Natural killer cell (primary cell): ENCODE data around the gene NTHL1. TPM values are rescaled to one million over a fixed set of nuclear protein-coding genes. Genes with fewer than 3 reads are reported as not detected.
"Not testable (repeated sequence)": the region's sequence is repeated elsewhere in the genome, so short reads cannot be mapped to it uniquely, and the experiment has no call there.

Experiments
- ATAC-seq, 3 donors: fragments of 150-1000 bp in 2 of 3; fragments of 200-7000 bp in 1 of 3; cut with Tn5 transposase; 1 replicate in 1 of 3; 2 replicates in 2 of 3; pipeline ENCODE4 v1.10.0; 2021; ENCODE audit warnings: mild to moderate bottlenecking in 2 of 3, moderate library complexity in 2 of 3
- DNase-seq, 2 donors: peaks; one replicate each; pipeline versions ENCODE4 v3.0.0 to v3.0.0-alpha.2; 2013 to 2021; ENCODE audit warnings: mixed read lengths in 1 of 2
- H3K27ac ChIP-seq: one replicate; pipeline ENCODE4 v1.5.1; 2013; ENCODE audit warnings: mild to moderate bottlenecking, low read length
- H3K27me3 ChIP-seq: one replicate; pipeline ENCODE4 v1.6.1; 2013; ENCODE audit warnings: low read length; ENCODE audit not compliant: control insufficient read depth, insufficient read depth
- H3K36me3 ChIP-seq: one replicate; pipeline ENCODE4 v1.6.1; 2013; ENCODE audit warnings: low read length; ENCODE audit not compliant: control insufficient read depth, insufficient read depth
- H3K4me1 ChIP-seq: one replicate; pipeline ENCODE4 v1.6.1; 2013; ENCODE audit warnings: low read length; ENCODE audit not compliant: control insufficient read depth, insufficient read depth
- H3K4me3 ChIP-seq: one replicate; pipeline ENCODE4 v1.5.1; 2013; ENCODE audit warnings: low read length
- H3K9me3 ChIP-seq: one replicate; pipeline ENCODE4 v1.6.1; 2013; ENCODE audit warnings: low read length; ENCODE audit not compliant: control insufficient read depth, insufficient read depth
- H3K27ac Mint-ChIP-seq, 2 donors: one replicate each; pipeline ENCODE4 v1.8.0; 2022; ENCODE audit warnings: mild to moderate bottlenecking in 2 of 2, mixed read lengths in 2 of 2, moderate library complexity in 1 of 2
- H3K27me3 Mint-ChIP-seq, 2 donors: one replicate each; pipeline ENCODE4 v1.8.0; 2022; ENCODE audit warnings: low read depth in 2 of 2, mixed read lengths in 2 of 2
- H3K36me3 Mint-ChIP-seq: one replicate; pipeline ENCODE4 v1.8.0; 2022; ENCODE audit warnings: mixed read lengths
- H3K4me1 Mint-ChIP-seq, 2 donors: one replicate each; pipeline ENCODE4 v1.8.0; 2022; ENCODE audit warnings: mixed read lengths in 2 of 2
- H3K4me3 Mint-ChIP-seq: one replicate; pipeline ENCODE4 v1.8.0; 2022; ENCODE audit warnings: mild to moderate bottlenecking, moderate library complexity, mixed read lengths
- H3K9me3 Mint-ChIP-seq, 2 donors: one replicate each; pipeline ENCODE4 v1.8.0; 2022; ENCODE audit warnings: mixed read lengths in 2 of 2
- WGBS: methylation state at CpG from one replicate; pipeline ENCODE4 v1.1.7; 2013; ENCODE audit warnings: missing lambda C conversion rate; ENCODE audit not compliant: insufficient coverage; 5-methylcytosine and 5-hydroxymethylcytosine counted together
- intact Hi-C: fragments of 100-400 bp; cut with micrococcal nuclease; formaldehyde crosslinking; loops from one replicate; pipeline ENCODE4 v1.14.2; 2022
- total RNA-seq, 4 donors: library from RNA; stranded (reverse); fragments of 120-200 nt in 1 of 4; gene quantifications; one replicate each; pipeline versions ENCODE4 v1.2.3 to v1.2.4, GENCODE V29; 2013 to 2022
- TF ChIP-seq, protein P1 (sequence below): fragments of 200-600 bp; IDR thresholded peaks from one replicate; pipeline ENCODE4 v1.8.0; 2022; ENCODE audit warnings: antibody characterized with exemption

NTHL1 gene
- total RNA-seq, 3 donors from 2014 or later (not counting 1 experiment from before 2014, with no cell fraction given): 8.7 to 12.9 (median 9.7) TPM

DNA sequence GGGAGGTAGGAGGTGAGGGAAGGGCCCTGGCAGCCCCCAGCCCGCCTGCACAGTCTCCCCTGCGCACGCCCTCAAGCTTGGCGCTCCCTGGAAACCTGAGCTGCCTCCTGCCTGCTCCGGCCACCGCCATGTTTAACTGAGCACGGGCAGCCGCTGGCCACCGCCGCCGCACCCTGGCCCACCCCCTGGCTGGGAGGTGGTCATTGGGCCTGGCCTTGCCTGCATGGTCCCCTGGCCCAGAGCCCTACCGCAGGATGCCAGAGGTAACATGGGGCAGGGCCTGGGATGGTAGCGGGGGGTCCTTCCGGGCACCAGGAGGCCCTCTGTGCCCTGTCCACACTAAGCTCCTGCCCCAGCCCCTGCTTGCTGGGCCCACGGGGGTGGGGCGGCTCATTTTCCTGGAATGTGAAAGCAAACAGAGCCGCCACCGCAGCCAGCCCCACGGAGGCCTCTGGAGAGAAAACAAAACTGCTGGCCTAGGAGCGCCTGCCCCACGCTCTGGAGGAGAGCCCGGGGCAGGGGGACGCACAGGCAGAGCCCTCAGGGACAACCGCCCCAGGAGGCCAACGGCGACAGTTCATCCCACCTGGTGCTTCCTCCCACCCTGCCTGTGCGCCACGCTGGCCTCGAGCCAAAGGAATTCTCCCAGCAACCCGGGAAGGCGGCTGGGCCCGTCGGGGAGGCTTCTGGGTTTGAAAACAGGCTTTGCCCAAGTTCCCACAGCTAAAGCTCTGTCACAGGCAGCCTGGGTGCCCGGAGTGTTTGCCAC, 12.0 kb downstream of the NTHL1 start:
- no peak for DNase-seq
- no peaks in the 10 kb centered on the region for H3K4me1 Mint-ChIP-seq
- 94% methylated on average over 34 of the region's 34 CpGs for WGBS

DNA sequence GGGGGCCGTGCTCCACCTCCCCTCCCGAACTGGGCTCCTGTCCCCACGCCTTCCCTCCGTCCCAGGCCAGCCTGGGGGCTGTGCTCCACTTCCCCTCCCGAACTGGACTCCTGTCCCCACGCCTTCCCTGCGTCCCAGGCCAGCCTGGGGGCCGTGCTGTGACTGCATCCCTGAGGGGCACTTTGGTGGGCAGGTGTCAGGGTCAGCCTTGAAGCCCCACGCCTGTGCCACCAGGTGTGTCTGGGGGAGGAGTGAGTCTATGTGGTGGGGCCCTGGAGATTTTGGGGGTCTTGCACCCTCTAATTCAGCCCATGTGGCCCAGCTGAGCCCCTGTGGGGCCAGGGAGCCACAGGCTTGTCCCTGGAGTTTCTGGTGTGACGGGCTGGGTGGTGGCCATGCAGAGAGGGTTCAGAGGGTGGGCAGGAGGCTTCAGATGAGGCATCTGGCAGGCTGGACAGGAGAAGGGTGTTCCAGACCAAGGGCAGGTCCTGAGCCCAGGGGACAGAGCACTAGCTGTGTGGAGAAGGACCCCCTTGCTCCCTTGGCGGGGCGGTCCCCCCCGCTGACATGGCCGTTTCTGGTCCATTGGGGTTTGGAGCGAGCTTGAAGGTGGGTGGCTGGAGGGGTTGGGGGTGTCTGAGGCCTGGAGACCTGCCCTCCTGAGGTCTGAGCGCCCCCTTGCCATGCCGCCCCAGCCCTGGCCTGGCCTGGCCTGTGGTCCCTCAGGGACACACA, 12.8 kb downstream of the NTHL1 start:
- WGBS: 93% methylated on average over 17 of the region's 17 CpGs
- H3K4me3 ChIP-seq: no peak overlapping the region
- Mint-ChIP-seq H3K9me3 (no peaks in the 10 kb centered on the region), H3K4me1 (no peaks in the 10 kb centered on the region), H3K36me3 (no peaks in the 10 kb centered on the region), H3K4me3 (no peak overlapping the region), H3K27ac (no peak overlapping the region), H3K27me3 (no peaks in the 10 kb centered on the region)
- no peaks in the 10 kb centered on the region for H3K9me3 ChIP-seq
- DNase-seq (no peak), ATAC-seq (no peak)
- intact Hi-C loops: no loop called here
- H3K27ac ChIP-seq: no peak overlapping the region
- H3K27me3 ChIP-seq: no peaks in the 10 kb centered on the region
- peaks cover 6% of the 10 kb centered on the region for H3K4me1 ChIP-seq
- TF ChIP-seq, protein P1, sequence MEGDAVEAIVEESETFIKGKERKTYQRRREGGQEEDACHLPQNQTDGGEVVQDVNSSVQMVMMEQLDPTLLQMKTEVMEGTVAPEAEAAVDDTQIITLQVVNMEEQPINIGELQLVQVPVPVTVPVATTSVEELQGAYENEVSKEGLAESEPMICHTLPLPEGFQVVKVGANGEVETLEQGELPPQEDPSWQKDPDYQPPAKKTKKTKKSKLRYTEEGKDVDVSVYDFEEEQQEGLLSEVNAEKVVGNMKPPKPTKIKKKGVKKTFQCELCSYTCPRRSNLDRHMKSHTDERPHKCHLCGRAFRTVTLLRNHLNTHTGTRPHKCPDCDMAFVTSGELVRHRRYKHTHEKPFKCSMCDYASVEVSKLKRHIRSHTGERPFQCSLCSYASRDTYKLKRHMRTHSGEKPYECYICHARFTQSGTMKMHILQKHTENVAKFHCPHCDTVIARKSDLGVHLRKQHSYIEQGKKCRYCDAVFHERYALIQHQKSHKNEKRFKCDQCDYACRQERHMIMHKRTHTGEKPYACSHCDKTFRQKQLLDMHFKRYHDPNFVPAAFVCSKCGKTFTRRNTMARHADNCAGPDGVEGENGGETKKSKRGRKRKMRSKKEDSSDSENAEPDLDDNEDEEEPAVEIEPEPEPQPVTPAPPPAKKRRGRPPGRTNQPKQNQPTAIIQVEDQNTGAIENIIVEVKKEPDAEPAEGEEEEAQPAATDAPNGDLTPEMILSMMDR: no peak
- no peaks in the 10 kb centered on the region for H3K36me3 ChIP-seq

More for the DNA sequence above, 12.0 kb downstream of the NTHL1 start:
- Mint-ChIP-seq H3K4me3 (no peak overlapping the region), H3K9me3 (no peaks in the 10 kb centered on the region), H3K27ac (no peak overlapping the region), H3K27me3 (no peaks in the 10 kb centered on the region), H3K36me3 (no peaks in the 10 kb centered on the region)
- Histone ChIP-seq H3K4me3 (no peak overlapping the region), H3K27ac (no peak overlapping the region), H3K36me3 (no peaks in the 10 kb centered on the region), H3K4me1 (peaks cover 6% of the 10 kb centered on the region), H3K9me3 (no peaks in the 10 kb centered on the region), H3K27me3 (no peaks in the 10 kb centered on the region)
- intact Hi-C loops: no loop called here
- no peak for ATAC-seq
- TF ChIP-seq, protein P1: no peak

DNA sequence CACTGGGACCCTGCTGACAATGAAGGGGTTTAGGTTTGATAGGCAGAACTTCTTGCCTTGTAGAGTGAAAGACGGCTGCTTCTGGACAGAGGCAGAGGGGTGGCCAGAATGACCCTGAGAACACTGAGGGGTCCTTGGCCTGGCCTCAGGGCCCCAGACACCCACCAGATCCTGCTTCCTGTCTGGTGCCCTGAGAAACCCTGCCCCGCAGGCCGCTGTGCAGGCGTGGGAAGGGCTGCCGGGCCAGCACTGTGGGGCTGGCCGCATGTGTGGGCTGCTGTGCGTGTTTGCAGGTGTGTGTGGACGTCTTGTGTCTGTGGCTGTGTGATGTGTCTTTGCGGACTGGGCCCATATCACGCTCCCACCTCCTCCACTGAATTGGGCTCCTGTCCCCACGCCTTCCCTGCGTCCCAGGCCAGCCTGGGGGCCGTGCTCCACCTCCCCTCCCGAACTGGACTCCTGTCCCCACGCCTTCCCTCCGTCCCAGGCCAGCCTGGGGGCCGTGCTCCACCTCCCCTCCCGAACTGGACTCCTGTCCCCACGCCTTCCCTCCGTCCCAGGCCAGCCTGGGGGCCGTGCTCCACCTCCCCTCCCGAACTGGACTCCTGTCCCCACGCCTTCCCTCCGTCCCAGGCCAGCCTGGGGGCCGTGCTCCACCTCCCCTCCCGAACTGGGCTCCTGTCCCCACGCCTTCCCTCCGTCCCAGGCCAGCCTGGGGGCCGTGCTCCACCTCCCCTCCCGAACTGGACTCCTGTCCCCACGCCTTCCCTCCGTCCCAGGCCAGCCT, 13.5 kb downstream of the NTHL1 start:
- H3K27ac ChIP-seq, H3K27me3 ChIP-seq, H3K4me1 ChIP-seq, H3K36me3 Mint-ChIP-seq, intact Hi-C loops, H3K4me3 ChIP-seq, H3K9me3 Mint-ChIP-seq, H3K9me3 ChIP-seq, H3K27me3 Mint-ChIP-seq, H3K4me3 Mint-ChIP-seq, H3K4me1 Mint-ChIP-seq, ATAC-seq, H3K36me3 ChIP-seq, DNase-seq: not testable (repeated sequence)
- peak overlapping the region in 1 of 2 donors; percentile 42 for H3K27ac Mint-ChIP-seq
- WGBS: 81% methylated on average over 11 of the region's 32 CpGs
